SK-N-SH treated with all-trans-retinoic acid at 6 μM for 48 hours (cell line): ENCODE data around the gene JAML.

Source experiments
- ATAC-seq: fragments of 200-7000 bp; cut with Tn5 transposase; 3 replicates; pipeline ENCODE4 v1.9.1; 2020; ENCODE audit warnings: mild to moderate bottlenecking, moderate library complexity
- ARNTL ChIP-seq: fragments of 450-650 bp; formaldehyde crosslinking; IDR thresholded peaks from 2 replicates; pipeline ENCODE4 v1.5.0; 2020; ENCODE audit warnings: low read depth, mild to moderate bottlenecking, moderate library complexity, borderline replicate concordance
- BACH2 ChIP-seq: fragments of 250-450 bp; sonication (Bioruptor Pico); IDR thresholded peaks from 2 replicates; pipeline ENCODE4 v1.9.0; 2021; ENCODE audit warnings: mild to moderate bottlenecking, borderline replicate concordance
- CREB5 ChIP-seq: fragments of 250-450 bp; sonication (Bioruptor Pico); IDR thresholded peaks from 2 replicates; pipeline ENCODE4 v1.5.1; 2020; ENCODE audit warnings: low read depth, mild to moderate bottlenecking, moderate library complexity
- CSDC2 ChIP-seq: fragments of 250-450 bp; sonication (Bioruptor Pico); IDR thresholded peaks from 2 replicates; pipeline ENCODE4 v1.5.0; 2020; ENCODE audit warnings: mild to moderate bottlenecking, moderate library complexity
- CSRNP3 ChIP-seq: fragments of 250-450 bp; sonication (Bioruptor Pico); IDR thresholded peaks from 2 replicates; pipeline ENCODE4 v1.5.1; 2021; ENCODE audit warnings: mild to moderate bottlenecking, moderate library complexity
- ESRRG ChIP-seq: fragments of 250-450 bp; sonication (Bioruptor Pico); IDR thresholded peaks from 2 replicates; pipeline ENCODE4 v1.6.1; 2021; ENCODE audit warnings: mild to moderate bottlenecking
- GLIS3 ChIP-seq: fragments of 250-450 bp; sonication (Bioruptor Pico); IDR thresholded peaks from 2 replicates; pipeline ENCODE4 v1.5.0; 2020; ENCODE audit warnings: mild to moderate bottlenecking, moderate library complexity
- ISL1 ChIP-seq: fragments of 250-450 bp; sonication (Bioruptor Pico); IDR thresholded peaks from 2 replicates; pipeline ENCODE4 v2.1.2; 2022; ENCODE audit warnings: mild to moderate bottlenecking, moderate library complexity
- OSR1 ChIP-seq: fragments of 250-450 bp; sonication (Bioruptor Pico); IDR thresholded peaks from 2 replicates; pipeline ENCODE4 v1.8.0; 2022; ENCODE audit warnings: moderate library complexity, mild to moderate bottlenecking, inconsistent platforms
- RARB ChIP-seq: fragments of 250-450 bp; sonication (Bioruptor Pico); IDR thresholded peaks from 2 replicates; pipeline ENCODE4 v1.8.0; 2021; ENCODE audit warnings: mild to moderate bottlenecking, moderate library complexity
- SNAI2 ChIP-seq: fragments of 250-450 bp; sonication (Bioruptor Pico); IDR thresholded peaks from 2 replicates; pipeline ENCODE4 v1.5.0; 2020; ENCODE audit warnings: mild to moderate bottlenecking, moderate library complexity
- TCF4 ChIP-seq: fragments of 250-450 bp; sonication (Bioruptor Pico); IDR thresholded peaks from 2 replicates; pipeline ENCODE4 v1.8.0; 2021; ENCODE audit warnings: mild to moderate bottlenecking, moderate library complexity, borderline replicate concordance
- TOX ChIP-seq: fragments of 250-450 bp; sonication (Bioruptor Pico); IDR thresholded peaks from 2 replicates; pipeline ENCODE4 v1.8.0; 2021; ENCODE audit warnings: mild to moderate bottlenecking, moderate library complexity, borderline replicate concordance
- TSHZ2 ChIP-seq: fragments of 250-450 bp; sonication (Bioruptor Pico); IDR thresholded peaks from 2 replicates; pipeline ENCODE4 v1.5.0; 2020; ENCODE audit warnings: mild to moderate bottlenecking, moderate library complexity
- ZC3H10 ChIP-seq: fragments of 250-450 bp; sonication (Bioruptor Pico); IDR thresholded peaks from 2 replicates; pipeline ENCODE4 v1.5.1; 2021; ENCODE audit warnings: mild to moderate bottlenecking, moderate library complexity
- ZFP3 ChIP-seq: fragments of 250-450 bp; sonication (Bioruptor Pico); IDR thresholded peaks from 2 replicates; pipeline ENCODE4 v1.5.0; 2020; ENCODE audit warnings: mild to moderate bottlenecking, moderate library complexity
- ZFP30 ChIP-seq: fragments of 450-650 bp; formaldehyde crosslinking; IDR thresholded peaks from 2 replicates; pipeline ENCODE4 v1.5.0; 2022; ENCODE audit warnings: mild to moderate bottlenecking, moderate library complexity
- ZNF8 ChIP-seq: fragments of 450-650 bp; formaldehyde crosslinking; IDR thresholded peaks from 2 replicates; pipeline ENCODE4 v1.5.0; 2020; ENCODE audit warnings: mild to moderate bottlenecking, moderate library complexity

The JAML gene

GRCh38 chr11:118157186-118157895 lies 67.5 kb downstream of the JAML start:
- ATAC-seq = no peak
- TF ChIP-seq TOX (CRISPR knock-in tag) (no peak), RARB (CRISPR knock-in tag) (no peak), OSR1 (CRISPR knock-in tag) (no peak), ZNF8 (CRISPR knock-in tag) (no peak), ZC3H10 (no peak), TSHZ2 (CRISPR knock-in tag) (no peak), BACH2 (no peak), ISL1 (CRISPR knock-in tag) (no peak), CSRNP3 (CRISPR knock-in tag) (no peak), TCF4 (CRISPR knock-in tag) (no peak), ARNTL (CRISPR knock-in tag) (no peak), GLIS3 (no peak)

GRCh38 chr11:118156531-118157185 lies 68.2 kb downstream of the JAML start:
- TF ChIP-seq ZFP3 (peak; percentile 61; the same call in 1 of the 2 replicates), ZNF8 (CRISPR knock-in tag) (no peak), CREB5 (CRISPR knock-in tag) (no peak), TCF4 (CRISPR knock-in tag) (no peak)
- ATAC-seq = no peak

GRCh38 chr11:118155776-118156530 lies 68.9 kb downstream of the JAML start:
- TF ChIP-seq ZC3H10 (no peak), ISL1 (CRISPR knock-in tag) (no peak), ARNTL (CRISPR knock-in tag) (no peak), TSHZ2 (CRISPR knock-in tag) (no peak), SNAI2 (CRISPR knock-in tag) (no peak), GLIS3 (no peak), ZFP3 (no peak), CSDC2 (CRISPR knock-in tag) (no peak), ZFP30 (CRISPR knock-in tag) (no peak), BACH2 (no peak), CREB5 (CRISPR knock-in tag) (no peak), ESRRG (no peak)
- TF ChIP-seq, all 23 proteins: peak for 0
- ATAC-seq = no peak
